MG63 (cell line): Measurements from ENCODE around the gene CASKIN2. TPM values are rescaled to one million over a fixed set of nuclear protein-coding genes. Genes with fewer than 3 reads are reported as not detected.

ENCODE experiments used
- DNase-seq: peaks from one replicate; pipeline ENCODE4 v3.0.0-alpha.2; 2020
- H3K27me3 ChIP-seq: fragments of 250-450 bp; sonication (Bioruptor Pico); 2 replicates; pipeline ENCODE4 v1.5.1; 2020; ENCODE audit warnings: mild to moderate bottlenecking, moderate library complexity
- H3K36me3 ChIP-seq: fragments of 250-450 bp; sonication (Bioruptor Pico); 2 replicates; pipeline ENCODE4 v1.5.1; 2020; ENCODE audit warnings: mild to moderate bottlenecking, moderate library complexity
- H3K4me3 ChIP-seq: fragments of 250-450 bp; sonication (Bioruptor Pico); 2 replicates; pipeline ENCODE4 v1.5.1; 2020; ENCODE audit warnings: mild to moderate bottlenecking, moderate library complexity
- H3K9me3 ChIP-seq: fragments of 250-450 bp; sonication (Bioruptor Pico); 2 replicates; pipeline ENCODE4 v1.5.1; 2020; ENCODE audit warnings: mild to moderate bottlenecking, moderate library complexity
- total RNA-seq: library from RNA; depleted of rRNA; stranded (reverse); fragments of >200 nt; shearing (Covaris generic); gene quantifications from 2 replicates; pipeline ENCODE4 v1.2.3, GENCODE V29; 2014; ENCODE audit warnings: low replicate concordance

The CASKIN2 gene
- total RNA-seq, 1 experiment from 2014 or later = 7.8 TPM

- H3K27me3 ChIP-seq = no peaks in the 10 kb centered on the region
- H3K9me3 ChIP-seq = no peaks in the 10 kb centered on the region
- no peak for DNase-seq
- no peaks in the 10 kb centered on the region for H3K36me3 ChIP-seq
- no peak overlapping the region for H3K4me3 ChIP-seq
These were observed 34.8 kb upstream of the CASKIN2 start for GRCh38 chr17:75550139-75550465.

DNA sequence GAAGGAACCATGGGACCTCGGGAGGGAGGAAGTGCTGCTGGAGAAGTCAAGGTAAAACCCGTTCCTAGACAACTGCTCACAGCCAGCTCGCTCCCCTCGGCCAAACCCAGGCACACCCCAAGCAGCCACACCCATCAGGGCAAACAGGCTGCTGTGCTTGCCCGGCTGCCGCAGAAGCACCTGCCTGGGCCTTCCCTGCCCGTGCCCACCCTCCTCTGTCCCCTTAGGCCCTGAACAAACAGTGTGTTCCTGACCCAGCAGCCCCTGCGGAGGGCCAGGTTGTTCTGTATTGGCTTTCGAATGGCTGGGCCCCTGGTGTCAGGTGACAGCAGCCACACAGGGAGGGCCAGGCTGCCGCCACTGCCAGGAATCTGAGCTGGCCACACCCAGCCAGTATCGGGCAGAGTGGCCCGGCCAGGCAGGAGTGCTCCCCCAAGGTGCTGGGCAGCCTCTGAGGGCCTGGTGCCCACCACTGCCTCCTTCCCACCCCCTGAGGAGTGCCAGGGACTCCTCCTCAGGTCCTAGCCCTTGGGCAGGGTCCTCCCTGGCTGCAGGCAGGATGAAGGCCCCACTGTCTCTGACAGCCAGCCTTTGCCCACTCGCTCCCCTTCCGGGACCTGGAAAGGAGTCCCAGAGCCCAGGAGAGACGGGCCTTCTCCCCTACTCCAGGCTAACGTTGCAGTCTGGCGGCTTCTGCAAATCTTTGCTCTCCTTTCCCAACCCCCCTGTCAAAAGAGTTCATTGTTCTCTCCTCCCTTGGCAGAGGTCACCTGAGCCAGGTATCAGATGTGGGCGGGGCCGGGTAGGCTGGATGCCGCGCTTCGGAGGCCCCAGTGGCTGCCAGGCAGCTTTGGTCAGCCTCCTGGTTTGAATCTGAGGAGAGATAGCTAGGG lies 34.2 kb upstream of the CASKIN2 start:
- no peaks in the 10 kb centered on the region for H3K9me3 ChIP-seq
- no peaks in the 10 kb centered on the region for H3K36me3 ChIP-seq
- H3K27me3 ChIP-seq = no peaks in the 10 kb centered on the region
- no peak overlapping the region for H3K4me3 ChIP-seq
- no peak for DNase-seq

- Histone ChIP-seq H3K9me3 (no peaks in the 10 kb centered on the region), H3K36me3 (no peaks in the 10 kb centered on the region), H3K4me3 (no peak overlapping the region), H3K27me3 (no peaks in the 10 kb centered on the region)
- no peak for DNase-seq
These were observed 33.5 kb upstream of the CASKIN2 start for GRCh38 chr17:75548813-75549212.

DNA sequence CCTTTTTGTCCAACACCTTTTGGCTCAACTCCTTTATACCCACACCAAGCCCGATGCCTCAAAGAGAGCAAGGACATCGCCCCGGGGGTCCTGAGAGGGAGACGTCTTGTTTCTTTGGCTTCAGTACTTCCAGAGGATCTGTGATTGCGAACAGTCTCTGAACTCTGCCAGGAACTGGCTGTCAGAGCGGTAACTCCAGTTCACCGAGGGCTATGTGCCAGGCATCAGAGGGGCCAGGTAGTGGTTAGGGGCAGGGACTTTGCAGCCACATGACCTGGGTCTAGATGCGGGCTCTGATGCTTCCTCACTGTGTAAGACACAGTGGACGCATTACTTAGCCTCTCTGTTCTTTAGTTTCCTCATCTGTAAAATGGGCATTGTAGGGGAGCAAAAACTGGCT lies 31.8 kb upstream of the CASKIN2 start:
- DNase-seq = no peak
- Histone ChIP-seq H3K36me3 (no peaks in the 10 kb centered on the region), H3K27me3 (no peaks in the 10 kb centered on the region), H3K9me3 (no peaks in the 10 kb centered on the region), H3K4me3 (no peak overlapping the region)

- Histone ChIP-seq H3K9me3 (no peaks in the 10 kb centered on the region), H3K36me3 (no peaks in the 10 kb centered on the region), H3K27me3 (no peaks in the 10 kb centered on the region), H3K4me3 (no peak overlapping the region)
- no peak for DNase-seq
These were observed 30.8 kb upstream of the CASKIN2 start for GRCh38 chr17:75546181-75546580.

DNA sequence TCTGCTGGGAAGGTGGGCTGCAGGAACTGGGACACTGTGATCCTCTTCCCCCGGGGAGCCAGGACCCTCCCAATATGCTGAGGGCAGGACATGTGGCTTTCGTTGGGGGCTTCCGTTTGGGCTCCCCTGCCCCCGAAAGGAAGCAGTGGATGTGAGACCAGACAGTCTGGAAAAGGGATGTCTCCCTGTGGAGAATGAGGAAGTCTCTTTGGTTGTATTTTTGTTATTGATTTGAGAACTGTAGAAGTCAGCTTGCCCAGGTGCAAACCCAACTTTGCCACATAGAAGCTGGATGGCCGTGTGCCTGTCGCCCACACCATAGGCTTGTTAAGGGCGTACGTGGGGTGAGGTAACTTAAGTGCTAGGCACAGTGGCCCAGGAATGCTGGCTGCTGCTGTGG lies 28.9 kb upstream of the CASKIN2 start:
- Histone ChIP-seq H3K4me3 (no peak overlapping the region), H3K9me3 (no peaks in the 10 kb centered on the region), H3K36me3 (no peaks in the 10 kb centered on the region), H3K27me3 (no peaks in the 10 kb centered on the region)
- no peak for DNase-seq

DNA sequence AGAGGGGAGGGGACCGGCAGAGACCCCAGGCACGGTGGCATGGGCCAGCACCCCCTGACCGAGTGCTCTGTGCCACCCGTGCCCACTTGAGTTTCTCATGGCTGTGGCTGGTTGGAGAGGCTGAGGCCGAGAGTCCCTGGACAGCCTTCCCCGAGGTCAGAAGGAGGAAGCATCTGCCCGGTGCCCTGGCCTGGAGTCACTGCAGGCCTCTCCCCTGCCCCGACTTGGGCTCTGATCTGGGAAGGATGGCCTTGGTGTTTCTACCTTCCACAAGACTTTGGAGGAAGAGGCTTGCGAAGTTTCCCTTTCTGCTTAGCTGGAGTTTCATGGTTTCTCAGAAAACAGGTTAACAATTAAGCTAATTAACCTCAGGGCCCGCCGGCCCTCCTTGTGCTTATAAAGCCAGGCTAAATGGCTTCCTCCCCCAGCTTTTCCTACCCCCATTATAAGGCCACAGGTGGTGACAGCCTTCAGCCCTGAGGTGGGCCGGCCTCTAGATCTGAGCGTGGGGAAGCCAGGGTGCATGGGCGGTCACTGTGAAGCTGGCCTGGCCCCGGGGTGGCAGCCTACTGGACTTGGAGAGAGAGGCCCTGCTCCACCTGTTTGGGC lies 27.5 kb upstream of the CASKIN2 start:
- no peaks in the 10 kb centered on the region; the same call in 1 of the 2 replicates for H3K27me3 ChIP-seq
- no peak overlapping the region for H3K4me3 ChIP-seq
- DNase-seq = no peak

DNA sequence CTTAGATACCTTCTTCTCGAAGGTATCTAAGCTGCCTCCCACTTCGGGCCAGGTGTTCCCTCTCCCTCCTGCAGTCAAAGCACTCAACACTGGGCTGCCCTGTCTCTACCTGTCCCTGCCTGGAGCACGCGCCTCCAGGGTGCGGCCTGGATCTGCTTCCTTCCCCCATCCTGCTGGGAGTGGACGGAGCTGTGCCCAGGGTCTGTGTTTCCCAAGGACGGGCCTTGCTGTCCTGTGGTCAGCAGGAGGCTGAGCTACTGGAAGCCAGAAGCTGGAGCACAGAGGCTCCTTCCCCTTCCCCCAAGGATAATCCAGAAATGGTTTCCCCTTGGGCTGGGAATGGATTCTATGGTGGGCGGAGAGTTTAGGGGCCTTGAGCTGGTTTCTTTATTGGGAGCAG lies 26.9 kb upstream of the CASKIN2 start:
- DNase-seq = no peak
- Histone ChIP-seq H3K4me3 (no peak overlapping the region), H3K27me3 (no peaks in the 10 kb centered on the region; the same call in 1 of the 2 replicates), H3K36me3 (no peaks in the 10 kb centered on the region), H3K9me3 (no peaks in the 10 kb centered on the region)

More for the DNA sequence above, 27.5 kb upstream of the CASKIN2 start:
- no peaks in the 10 kb centered on the region for H3K9me3 ChIP-seq
- no peaks in the 10 kb centered on the region for H3K36me3 ChIP-seq

- no peaks in the 10 kb centered on the region for H3K36me3 ChIP-seq
- no peak overlapping the region for H3K4me3 ChIP-seq
- no peaks in the 10 kb centered on the region for H3K9me3 ChIP-seq
- DNase-seq = no peak
- no peaks in the 10 kb centered on the region; the same call in 1 of the 2 replicates for H3K27me3 ChIP-seq
These were observed 25.7 kb upstream of the CASKIN2 start for GRCh38 chr17:75540923-75541503.

- no peak for DNase-seq
- Histone ChIP-seq H3K36me3 (no peaks in the 10 kb centered on the region), H3K27me3 (no peaks in the 10 kb centered on the region; the same call in 1 of the 2 replicates), H3K9me3 (no peaks in the 10 kb centered on the region), H3K4me3 (no peak overlapping the region)
These were observed 24.8 kb upstream of the CASKIN2 start for GRCh38 chr17:75539967-75540729.

DNA sequence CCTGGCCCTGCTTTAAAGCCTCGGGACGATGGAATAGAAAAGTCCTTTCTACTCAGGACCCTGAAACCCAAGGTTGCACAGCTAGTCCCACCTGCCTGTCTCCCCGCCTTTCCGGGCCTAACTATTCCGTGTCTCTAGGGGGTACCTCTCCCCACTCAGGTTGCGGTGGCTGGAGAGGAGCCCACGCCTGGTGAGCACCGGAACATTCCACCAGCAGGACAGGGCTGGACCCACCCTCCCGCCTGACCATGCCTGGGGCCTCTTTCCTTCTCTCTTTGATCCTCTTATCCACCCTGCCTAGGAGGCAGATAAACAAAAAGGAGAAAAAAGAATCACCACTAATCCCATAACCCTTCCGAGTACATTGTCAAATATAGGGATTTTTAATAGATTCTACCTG lies 21.0 kb upstream of the CASKIN2 start:
- Histone ChIP-seq H3K27me3 (no peaks in the 10 kb centered on the region; the same call in 1 of the 2 replicates), H3K4me3 (no peak overlapping the region), H3K9me3 (no peaks in the 10 kb centered on the region), H3K36me3 (no peaks in the 10 kb centered on the region)
- no peak for DNase-seq

DNA sequence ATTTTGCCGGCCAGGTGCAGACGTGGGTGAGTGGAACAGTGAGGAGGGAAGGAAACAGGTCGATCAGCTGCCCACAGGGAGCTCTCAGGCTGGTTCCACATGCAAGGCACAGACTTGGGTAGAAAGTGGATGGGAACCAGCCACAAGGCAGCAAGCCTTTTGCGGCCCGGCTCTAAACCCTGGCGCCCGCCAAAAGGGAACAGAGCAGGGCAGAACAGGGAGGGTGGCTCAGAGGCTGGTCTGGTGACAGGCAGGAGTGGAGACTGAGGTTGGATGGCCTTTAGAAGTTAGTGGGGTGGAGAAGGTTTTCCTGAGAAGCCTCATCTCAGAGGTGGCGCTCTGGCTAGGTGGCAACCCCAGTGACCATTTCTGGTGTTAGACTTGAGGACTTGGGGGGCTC lies 20.5 kb upstream of the CASKIN2 start:
- Histone ChIP-seq H3K4me3 (no peak overlapping the region), H3K36me3 (no peaks in the 10 kb centered on the region), H3K27me3 (no peaks in the 10 kb centered on the region; the same call in 1 of the 2 replicates), H3K9me3 (no peaks in the 10 kb centered on the region)
- DNase-seq = no peak

- H3K36me3 ChIP-seq = no peaks in the 10 kb centered on the region
- H3K9me3 ChIP-seq = no peaks in the 10 kb centered on the region
- DNase-seq = no peak
- H3K27me3 ChIP-seq = no peaks in the 10 kb centered on the region; the same call in 1 of the 2 replicates
- H3K4me3 ChIP-seq = no peak overlapping the region
These were observed 19.8 kb upstream of the CASKIN2 start for GRCh38 chr17:75535119-75535537.

DNA sequence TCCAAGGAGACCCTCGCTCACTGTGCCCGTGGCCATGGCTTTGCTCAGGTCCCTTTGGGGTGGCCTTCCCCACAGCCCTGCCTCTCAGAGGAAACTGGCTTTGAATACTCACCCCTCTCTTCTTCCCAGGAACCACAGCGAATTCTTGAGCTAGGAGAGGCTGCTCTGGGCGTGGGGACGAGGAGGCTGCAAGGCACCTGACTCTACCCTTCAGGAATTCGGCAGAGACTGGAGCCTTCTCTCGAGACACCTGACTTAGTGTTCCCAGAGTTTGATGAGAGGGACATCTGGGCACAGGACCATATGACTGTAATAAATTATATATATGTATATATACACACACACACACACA lies 16.4 kb upstream of the CASKIN2 start:
- H3K27me3 ChIP-seq = no peaks in the 10 kb centered on the region
- DNase-seq = no peak
- no peaks in the 10 kb centered on the region for H3K36me3 ChIP-seq
- no peaks in the 10 kb centered on the region for H3K9me3 ChIP-seq
- no peak overlapping the region for H3K4me3 ChIP-seq

DNA sequence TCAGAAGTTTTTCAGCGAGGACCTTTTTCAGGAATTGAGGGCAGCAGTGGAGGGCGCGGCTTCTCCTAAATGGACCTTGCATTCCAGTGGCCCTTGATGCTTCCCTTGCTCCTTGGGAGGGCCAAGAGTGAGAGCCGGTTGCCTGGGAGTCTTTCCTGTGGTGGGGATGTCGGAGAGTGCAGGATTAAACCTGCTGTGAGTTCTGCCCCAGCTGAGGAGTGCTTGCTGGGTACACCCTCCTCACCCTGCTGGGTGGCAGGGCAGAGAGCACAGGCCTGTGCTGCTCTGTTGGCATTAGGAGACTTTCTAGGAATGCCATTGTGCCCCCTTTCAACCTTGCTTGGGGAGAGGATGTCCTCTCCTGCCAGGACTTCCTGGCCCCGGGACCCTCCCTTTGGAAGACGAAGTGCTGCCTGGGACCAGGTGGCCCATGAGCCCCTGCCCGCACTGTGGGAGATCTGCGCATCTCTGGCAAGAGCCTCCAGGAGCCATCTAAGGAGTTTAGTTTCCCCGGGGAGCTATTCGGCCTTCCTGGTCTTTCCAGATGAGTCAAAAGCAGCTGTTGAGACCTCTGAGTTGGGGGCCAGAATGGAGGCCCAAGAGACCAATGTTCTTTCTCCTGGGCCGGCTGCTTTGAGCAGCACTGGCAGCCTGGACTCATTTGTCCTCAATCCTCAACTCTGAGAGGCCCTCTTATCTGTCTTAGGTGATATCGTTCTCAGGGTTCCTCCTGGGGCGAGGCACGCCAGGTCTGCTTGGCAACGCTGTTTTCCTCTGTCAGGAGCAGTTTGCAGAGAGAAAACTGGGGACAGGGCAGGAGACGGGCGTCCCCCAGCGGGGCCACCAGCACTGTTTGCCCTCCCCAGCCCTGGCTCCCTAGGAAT lies 15.7 kb upstream of the CASKIN2 start:
- Histone ChIP-seq H3K36me3 (no peaks in the 10 kb centered on the region), H3K4me3 (no peak overlapping the region), H3K27me3 (no peaks in the 10 kb centered on the region), H3K9me3 (no peaks in the 10 kb centered on the region)
- no peak for DNase-seq

GRCh38 chr17:75526555-75527270 lies 11.4 kb upstream of the CASKIN2 start:
- no peaks in the 10 kb centered on the region for H3K9me3 ChIP-seq
- no peak overlapping the region for H3K4me3 ChIP-seq
- H3K27me3 ChIP-seq = no peaks in the 10 kb centered on the region
- no peaks in the 10 kb centered on the region; the same call in 1 of the 2 replicates for H3K36me3 ChIP-seq
- DNase-seq = no peak
